GM13976 (cell line): ENCODE measurements around the gene INVS.
"Not testable (repeated sequence)": the region's sequence is repeated elsewhere in the genome, so short reads cannot be mapped to it uniquely, and the experiment has no call there.

Source experiments
- DNase-seq: peaks from one replicate; pipeline ENCODE4 v3.0.0; 2012; ENCODE audit warnings: low spot score
- CTCF ChIP-seq: IDR thresholded peaks from 2 replicates; pipeline ENCODE4 v1.5.1; 2012; ENCODE audit warnings: borderline replicate concordance, mild to moderate bottlenecking; ENCODE audit not compliant: insufficient read depth; ENCODE audit errors: extremely low read depth, missing control alignments, control extremely low read depth
- in situ Hi-C: fragments of 300-500 bp; cut with MboI; formaldehyde crosslinking; loops from one replicate; pipeline ENCODE4 v1.12.0; 2022; ENCODE audit warnings: low sequenced_read_pairs, mixed read lengths, inconsistent platforms; ENCODE audit not compliant: unreplicated experiment

Gene INVS

DNA sequence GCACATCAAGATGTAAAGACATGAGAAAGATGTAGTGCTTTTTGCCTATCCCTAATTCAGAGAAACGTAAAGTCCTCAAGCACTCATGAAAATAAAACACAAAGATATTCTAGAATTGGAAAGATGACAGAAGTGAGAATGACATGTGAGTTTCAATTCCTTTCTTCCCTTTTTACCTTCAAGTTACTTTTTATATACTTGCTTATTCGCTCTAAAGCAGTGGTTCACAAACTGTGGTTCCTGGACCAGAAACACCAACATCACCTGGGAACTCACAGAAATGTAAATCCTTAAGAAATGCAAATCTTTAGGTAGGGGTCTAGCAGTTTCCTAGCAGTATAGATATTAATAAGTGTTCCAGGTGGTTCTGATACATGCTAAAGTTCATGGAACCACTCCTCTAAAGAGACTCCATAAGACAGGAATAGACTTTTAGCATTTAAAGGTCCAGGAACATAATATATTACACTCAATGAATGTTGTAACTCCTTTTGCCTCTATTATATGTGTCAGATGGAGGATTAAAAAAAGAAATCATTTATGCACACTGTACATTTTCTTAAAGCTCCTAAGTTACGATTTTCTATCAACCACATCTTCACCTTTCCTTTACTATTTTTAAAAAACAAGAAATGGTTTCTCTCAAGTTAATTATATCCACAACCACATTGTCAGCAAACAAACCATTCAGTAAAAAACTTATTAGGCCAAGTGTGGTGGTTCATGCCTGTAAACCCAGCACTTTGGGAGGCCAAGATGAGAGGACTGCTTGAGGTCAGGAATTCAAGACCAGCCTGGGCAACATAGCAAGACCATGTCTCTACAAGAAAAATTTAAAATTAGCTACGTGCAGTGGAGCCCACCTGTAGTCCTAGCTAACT, 40.1 kb upstream of the INVS start:
- in situ Hi-C loops = no loop called here
- DNase-seq = peak; percentile 45
- no peak for TF ChIP-seq CTCF

GRCh38 chr9:100062683-100063082, 36.4 kb upstream of the INVS start:
- in situ Hi-C loops = not testable (repeated sequence)

GRCh38 chr9:100063185-100063584, 35.9 kb upstream of the INVS start:
- no peak for TF ChIP-seq CTCF
- no peak for DNase-seq
- in situ Hi-C loops = no loop called here

More at GRCh38 chr9:100062683-100063082, 36.4 kb upstream of the INVS start:
- not testable (repeated sequence) for DNase-seq

- in situ Hi-C loops = no loop called here
- no peak for DNase-seq
- no peak for TF ChIP-seq CTCF
These were observed 34.0 kb upstream of the INVS start for GRCh38 chr9:100064872-100065581.

DNA sequence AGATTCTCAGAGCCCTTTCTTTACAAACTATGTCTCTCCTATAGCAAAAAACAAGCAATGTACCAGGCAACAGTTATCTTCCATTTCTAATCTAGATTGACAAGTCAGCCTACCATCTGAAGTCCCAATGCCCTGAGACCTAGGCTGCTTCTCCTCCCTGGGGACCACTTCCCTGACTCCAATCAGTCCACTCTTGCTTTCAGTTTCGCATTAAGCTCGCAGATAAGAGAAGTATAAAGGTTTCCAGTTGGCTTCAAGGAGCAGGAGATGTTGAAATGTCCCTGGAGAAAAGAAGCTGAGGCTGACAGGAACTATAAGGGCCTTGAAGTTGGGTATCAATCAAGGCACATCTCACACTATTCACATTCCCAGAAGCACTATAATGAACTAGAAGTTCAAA, 32.5 kb upstream of the INVS start:
- in situ Hi-C loops = no loop called here
- peak; percentile 41 for DNase-seq
- no peak for TF ChIP-seq CTCF

- DNase-seq, in situ Hi-C loops: not testable (repeated sequence)
These were observed 31.1 kb upstream of the INVS start for GRCh38 chr9:100067990-100068389.

DNA sequence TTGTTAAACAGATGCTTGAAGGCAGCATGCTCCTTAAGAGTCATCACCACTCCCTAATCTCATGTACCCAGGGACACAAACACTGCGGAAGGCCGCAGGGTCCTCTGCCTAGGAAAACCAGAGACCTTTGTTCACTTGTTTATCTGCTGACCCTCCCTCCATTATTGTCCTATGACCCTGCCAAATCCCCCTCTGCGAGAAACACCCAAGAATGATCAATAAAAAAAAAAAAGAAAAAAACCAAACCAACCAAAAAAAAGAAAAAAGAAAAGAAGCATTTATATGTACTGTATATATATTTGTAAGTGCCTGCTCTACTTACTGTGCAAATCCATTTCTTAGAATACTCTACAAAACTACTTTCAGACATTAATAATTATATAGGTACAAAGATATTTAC, 30.0 kb upstream of the INVS start:
- DNase-seq, in situ Hi-C loops: not testable (repeated sequence)
